Pancreas (tissue), 10 donors: ENCODE data around the gene ANXA1. TPM values are rescaled to one million over a fixed set of nuclear protein-coding genes. Genes with fewer than 3 reads are reported as not detected.

Source experiments
- ATAC-seq, 4 donors: fragments of 200-7000 bp; cut with Tn5 transposase; one replicate each; pipeline versions ENCODE4 v1.8.0 to v1.9.1; 2020; ENCODE audit warnings: mild to moderate bottlenecking in 4 of 4, moderate library complexity in 4 of 4
- DNase-seq, 6 donors: peaks; one replicate each; pipeline ENCODE4 v3.0.0-alpha.2; 2020
- FAIRE-seq: peaks from 2 replicates; lab custom pipeline; 2012; peaks lifted over from hg19 to GRCh38; lab: Jason Lieb, UNC
- H3K27ac ChIP-seq, 4 donors: fragments of 200-600 bp; sonication (generic); 1 replicate in 3 of 4; 2 replicates in 1 of 4; pipeline versions ENCODE4 v1.5.0 to v1.8.0; 2020
- H3K27me3 ChIP-seq, 4 donors: fragments of 200-600 bp; one replicate each; pipeline ENCODE4 v1.8.0; 2021
- H3K36me3 ChIP-seq, 3 donors: fragments of 200-600 bp; sonication (generic) in 1 of 3; one replicate each; pipeline versions ENCODE4 v1.5.0 to v1.8.0; 2020 to 2021
- H3K4me1 ChIP-seq, 3 donors: fragments of 200-600 bp; one replicate each; pipeline ENCODE4 v1.8.0; 2021
- H3K4me3 ChIP-seq, 4 donors: fragments of 200-600 bp; sonication (generic) in 2 of 4; one replicate each; pipeline versions ENCODE4 v1.5.0 to v1.8.0; 2020 to 2021
- H3K9me3 ChIP-seq, 4 donors: fragments of 200-600 bp; one replicate each; pipeline ENCODE4 v1.8.0; 2021
- CTCF ChIP-seq, 4 donors: fragments of 200-600 bp; sonication (generic) in 3 of 4; IDR thresholded peaks; one replicate each; pipeline versions ENCODE4 v1.5.0 to v1.8.0; 2021; ENCODE audit warnings: antibody characterized with exemption in 4 of 4
- WGBS, 2 donors: extraction: QIAGEN DNeasy Blood & Tissue Kit; methylation state at CpG; one replicate each; pipeline ENCODE4 v1.1.7; 2013; 5-methylcytosine and 5-hydroxymethylcytosine counted together
- intact Hi-C, 3 donors: fragments of 100-400 bp; cut with DNase I; formaldehyde crosslinking; loops; one replicate each; pipeline versions ENCODE4 v1.11.1 to v1.14.2; 2022
- polyA plus RNA-seq, 2 donors: library from polyadenylated mRNA; stranded (reverse); fragments of 200-250 nt; gene quantifications; one replicate each; pipeline ENCODE4 v1.2.3, GENCODE V29; 2013
- total RNA-seq, 6 donors: library from RNA; stranded (reverse); fragmentation: NEBNext Ultra II Directional in 4 of 6; extraction: Animal tissue kit (Norgen Biotek cat#: 25700) in 4 of 6; gene quantifications; one replicate each; pipeline versions ENCODE4 v1.2.1 to v1.2.4, GENCODE V29; 2021 to 2023
- donor health status: healthy with polysubstance abuse.
- donor health status: DM: no; HTN: no; CAD: no; lungs with moderate emphysema.
- donor health status: DM: no; HTN: no; CAD: no.
- donor health status: control.
- donor health status: control.
- donor health status: Bipolar disorder and iron deficiency.
- donor health status: DM: yes; HTN: yes; CAD: no.
- donor health status: DM: no; HTN: no; CAD: no.
- donor health status: DM: no; HTN: no; CAD: no.
- donor health status: DM: yes; HTN: yes; CAD: no.

ANXA1 gene
- total and polyA plus RNA-seq, 8 donors: 4.6 to 36.6 (median 27.6) TPM

GRCh38 chr9:73135394-73135793, 16.3 kb upstream of the ANXA1 start:
- FAIRE-seq: peak; percentile 13
- ATAC-seq: no peak
- intact Hi-C loops: no loop called here

GRCh38 chr9:73137286-73137899, 14.3 kb upstream of the ANXA1 start:
- no peaks in the 10 kb centered on the region for H3K36me3 ChIP-seq
- no peaks in the 10 kb centered on the region for H3K9me3 ChIP-seq
- H3K27ac ChIP-seq: peak overlapping the region in 3 of 4 donors; percentile 9 to 34 (median 30)
- ATAC-seq: peak in 3 of 4 donors; percentile 40 to 62 (median 50)
- WGBS, 2 donors: 35 to 36% methylated on average over 4 of the region's 4 CpGs
- TF ChIP-seq CTCF (IDR thresholded peaks at IDR 0.05): no peak
- DNase-seq: no peak
- intact Hi-C loops: no loop called here
- no peaks in the 10 kb centered on the region for H3K27me3 ChIP-seq
- FAIRE-seq: no peak
- H3K4me3 ChIP-seq: no peak overlapping the region
- peaks cover 0 to 13% (median 5%) of the 10 kb centered on the region in 3 donors for H3K4me1 ChIP-seq

More at GRCh38 chr9:73135394-73135793, 16.3 kb upstream of the ANXA1 start:
- no peaks in the 10 kb centered on the region for H3K9me3 ChIP-seq
- no peak for TF ChIP-seq CTCF (IDR thresholded peaks at IDR 0.05)
- no peak for DNase-seq
- H3K27me3 ChIP-seq: no peaks in the 10 kb centered on the region
- peaks cover 0 to 19% (median 13%) of the 10 kb centered on the region in 3 donors for H3K4me1 ChIP-seq
- no peak overlapping the region for H3K4me3 ChIP-seq
- no peaks in the 10 kb centered on the region for H3K36me3 ChIP-seq
- no peak overlapping the region for H3K27ac ChIP-seq

GRCh38 chr9:73137914-73138313, 13.8 kb upstream of the ANXA1 start:
- WGBS, 2 donors: 37 to 46% methylated on average over 2 of the region's 2 CpGs
- no peak for TF ChIP-seq CTCF (IDR thresholded peaks at IDR 0.05)
- ATAC-seq: peak in 3 of 4 donors; percentile 42 to 58 (median 43)
- no peak overlapping the region for H3K4me3 ChIP-seq
- DNase-seq: no peak
- no peaks in the 10 kb centered on the region for H3K27me3 ChIP-seq
- intact Hi-C loops: no loop called here
- H3K9me3 ChIP-seq: no peaks in the 10 kb centered on the region
- peaks cover 0 to 9% (median 5%) of the 10 kb centered on the region in 3 donors for H3K4me1 ChIP-seq
- H3K27ac ChIP-seq: peak overlapping the region in 3 of 4 donors; percentile 9 to 34 (median 30)
- H3K36me3 ChIP-seq: no peaks in the 10 kb centered on the region
- FAIRE-seq: no peak

- H3K4me1 ChIP-seq: peaks cover 0 to 5% (median 5%) of the 10 kb centered on the region in 3 donors
- H3K36me3 ChIP-seq: no peaks in the 10 kb centered on the region
- DNase-seq (no peak), FAIRE-seq (no peak), ATAC-seq (no peak)
- 57 to 78% methylated on average over 2 of the region's 2 CpGs for WGBS, 2 donors
- no peaks in the 10 kb centered on the region for H3K27me3 ChIP-seq
- no peak overlapping the region for H3K4me3 ChIP-seq
- TF ChIP-seq CTCF (IDR thresholded peaks at IDR 0.05): no peak
- H3K27ac ChIP-seq: no peak overlapping the region
- intact Hi-C loops: no loop called here
- H3K9me3 ChIP-seq: no peaks in the 10 kb centered on the region
These were observed 13.1 kb upstream of the ANXA1 start for GRCh38 chr9:73138516-73138915.

GRCh38 chr9:73141282-73141681, 10.4 kb upstream of the ANXA1 start:
- 72 to 96% methylated on average over 1 of the region's 1 CpG for WGBS, 2 donors
- no peaks in the 10 kb centered on the region for H3K9me3 ChIP-seq
- H3K4me1 ChIP-seq: peaks cover 0 to 18% (median 13%) of the 10 kb centered on the region in 3 donors
- H3K27me3 ChIP-seq: no peaks in the 10 kb centered on the region
- H3K4me3 ChIP-seq: no peak overlapping the region
- FAIRE-seq (no peak), DNase-seq (no peak), ATAC-seq (no peak)
- intact Hi-C loops: no loop called here
- no peak for TF ChIP-seq CTCF (IDR thresholded peaks at IDR 0.05)
- no peak overlapping the region for H3K27ac ChIP-seq
- no peaks in the 10 kb centered on the region for H3K36me3 ChIP-seq
